Activated CD8-positive, alpha-beta memory T cell treated with anti-CD3 and anti-CD28 coated beads, Interleukin-2, amount 50 U/mL, for 1 hour (primary cell): Measurements from ENCODE around the gene AP4S1.
A peak's percentile ranks its signal among the peaks of the same experiment; 100 is the strongest.
"Not testable (repeated sequence)": the region's sequence is repeated elsewhere in the genome, so short reads cannot be mapped to it uniquely, and the experiment has no call there.

Source experiments
- DNase-seq: peaks from one replicate; pipeline ENCODE4 v3.0.0-alpha.2; 2020; ENCODE audit errors: extremely low read depth

AP4S1 gene

DNA sequence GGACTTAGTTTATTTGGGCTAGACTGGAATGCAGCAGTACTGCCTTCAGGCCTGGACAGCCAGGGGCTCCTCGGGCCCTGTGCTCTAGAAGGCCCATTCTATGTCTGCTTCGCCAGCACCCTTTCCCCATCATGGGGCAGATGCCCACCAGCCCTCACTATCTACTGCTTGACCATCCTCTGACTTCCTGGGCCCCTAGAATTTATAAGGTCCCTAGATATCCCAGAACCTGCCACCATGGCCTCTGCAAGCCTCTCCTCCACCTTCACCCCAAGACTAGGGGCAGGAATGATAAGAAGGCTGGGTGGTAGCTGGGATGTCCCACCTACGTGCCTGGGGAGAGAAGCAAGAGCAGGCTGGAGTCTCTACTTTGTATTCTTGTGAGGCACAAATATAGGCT, 59.6 kb downstream of the AP4S1 start:
- no peak for DNase-seq

DNA sequence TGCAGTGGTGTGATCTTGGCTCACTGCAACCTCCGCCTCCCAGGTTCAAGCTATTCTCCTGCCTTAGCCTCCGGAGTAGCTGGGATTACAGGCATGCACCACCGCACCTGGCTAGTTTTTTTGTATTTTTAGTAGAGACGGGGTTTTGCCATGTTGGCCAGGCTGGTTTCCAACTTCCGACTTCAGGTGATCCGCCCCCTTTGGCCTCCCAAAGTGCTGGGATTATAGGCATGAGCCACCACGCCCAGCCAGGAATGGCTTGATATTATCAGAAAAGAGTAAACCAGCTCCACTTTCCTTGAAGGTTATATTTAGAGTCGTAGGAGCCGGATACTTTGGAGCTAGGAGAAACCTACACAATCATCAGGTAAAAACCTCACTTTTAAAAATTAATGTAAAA, 61.0 kb downstream of the AP4S1 start:
- not testable (repeated sequence) for DNase-seq

DNA sequence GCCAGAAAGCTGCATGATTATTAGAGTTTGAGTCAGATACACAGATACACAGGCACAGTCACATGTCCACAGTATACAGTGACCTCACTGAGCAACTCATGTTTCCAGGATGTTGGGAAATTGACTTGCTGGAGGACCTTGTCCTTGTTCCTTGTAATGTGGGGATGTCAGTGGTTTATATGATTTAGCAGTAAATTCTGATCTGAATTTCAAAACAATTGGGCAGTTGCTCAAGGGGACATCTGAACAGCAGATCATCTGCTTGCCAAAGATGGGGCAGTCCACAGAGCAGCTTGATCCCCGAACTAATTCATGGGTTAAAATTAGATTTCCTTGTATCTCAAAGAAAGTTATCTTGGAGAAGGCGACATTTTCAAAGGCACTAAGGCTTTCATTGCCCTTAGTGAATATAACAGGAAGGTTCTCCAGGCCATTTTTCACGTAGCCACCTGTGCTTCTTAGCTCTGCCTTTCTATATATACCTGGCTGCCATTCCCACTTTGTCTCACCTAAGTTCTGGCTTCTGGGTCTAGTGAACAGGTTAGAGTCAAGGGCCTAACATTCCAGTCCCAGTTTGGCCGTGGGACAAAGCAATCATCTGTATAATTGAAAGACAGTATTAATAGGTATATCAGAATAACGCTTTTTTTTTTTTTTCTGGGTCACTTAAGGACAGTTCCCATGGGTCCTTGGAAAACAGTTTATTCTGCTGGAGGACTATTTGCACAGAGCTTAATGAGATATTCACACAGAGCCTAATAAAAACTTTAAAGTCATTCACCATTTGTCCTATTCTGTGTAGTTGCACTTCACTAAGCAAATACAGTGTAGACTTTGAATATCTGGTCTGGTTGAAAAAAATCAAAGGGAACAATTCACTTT, 65.7 kb downstream of the AP4S1 start:
- no peak for DNase-seq

DNA sequence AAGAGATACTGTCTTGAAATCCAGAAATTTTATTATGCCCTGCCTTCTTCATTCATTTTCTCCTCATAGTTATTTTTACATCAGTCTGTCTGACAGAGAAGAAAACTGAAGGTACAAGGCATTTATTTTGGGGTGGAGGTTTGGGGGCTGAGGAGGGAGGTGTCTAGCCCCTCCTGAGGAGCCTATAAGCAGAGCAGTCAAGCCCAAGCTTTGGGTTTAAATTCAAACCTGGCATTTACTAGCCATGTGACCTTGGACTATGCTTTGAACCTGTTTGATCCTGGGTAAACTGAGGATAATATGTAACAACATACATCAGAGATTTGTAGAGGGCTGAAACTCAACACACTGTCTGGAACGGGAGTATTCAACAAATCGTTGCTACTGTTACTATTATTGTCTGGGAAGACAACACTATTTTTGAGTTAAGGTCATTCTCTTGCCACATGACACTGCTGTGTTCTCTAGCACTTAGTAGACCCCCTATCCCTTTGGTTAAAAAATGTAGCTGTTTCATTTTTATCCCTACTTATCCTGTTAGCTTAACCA, 66.8 kb downstream of the AP4S1 start:
- no peak for DNase-seq

DNA sequence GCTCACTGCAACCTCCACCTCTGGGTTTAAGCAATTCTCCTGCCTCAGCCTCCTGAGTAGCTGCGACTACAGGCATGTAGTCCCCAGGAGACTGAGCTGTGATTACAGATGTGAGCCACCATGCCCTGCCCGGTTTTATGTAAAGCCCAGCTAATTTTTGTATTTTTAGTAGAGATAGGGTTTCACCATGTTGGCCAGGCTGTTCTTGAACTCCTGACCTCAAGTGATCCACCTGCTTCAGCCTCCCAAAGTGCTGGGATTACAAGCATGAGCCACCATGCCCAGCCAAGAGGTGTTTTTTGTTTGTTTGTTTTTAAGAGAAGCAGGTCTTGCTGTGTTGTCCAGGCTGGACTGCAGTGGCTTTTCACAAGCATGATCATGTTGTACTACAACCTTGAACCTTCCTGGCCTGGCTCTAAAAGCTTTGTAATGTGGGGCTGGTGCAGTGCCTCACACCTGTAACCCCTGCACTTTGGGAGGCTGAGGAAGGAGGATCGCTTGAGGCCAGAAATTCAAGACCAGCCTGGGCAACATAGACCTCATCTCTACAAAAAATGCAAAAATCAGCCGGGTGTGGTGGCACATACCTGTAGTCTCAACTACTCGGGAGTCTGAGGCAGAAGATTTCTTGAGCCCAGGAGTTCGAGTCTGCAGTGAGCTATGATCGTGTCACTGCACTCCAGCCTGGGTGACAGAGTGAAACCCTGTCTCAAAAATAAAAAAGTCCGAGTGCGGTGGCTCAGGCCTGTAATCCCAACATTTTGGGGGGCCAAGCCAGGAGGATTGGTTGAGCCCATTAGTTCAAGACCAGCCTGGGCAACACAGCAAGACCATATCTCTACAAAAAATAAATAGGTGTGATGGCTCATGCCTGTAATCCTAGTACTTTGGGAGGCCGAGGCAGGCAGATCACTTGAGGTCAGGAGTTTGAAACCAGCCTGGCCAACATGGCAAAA, 68.7 kb downstream of the AP4S1 start:
- DNase-seq = not testable (repeated sequence)

DNA sequence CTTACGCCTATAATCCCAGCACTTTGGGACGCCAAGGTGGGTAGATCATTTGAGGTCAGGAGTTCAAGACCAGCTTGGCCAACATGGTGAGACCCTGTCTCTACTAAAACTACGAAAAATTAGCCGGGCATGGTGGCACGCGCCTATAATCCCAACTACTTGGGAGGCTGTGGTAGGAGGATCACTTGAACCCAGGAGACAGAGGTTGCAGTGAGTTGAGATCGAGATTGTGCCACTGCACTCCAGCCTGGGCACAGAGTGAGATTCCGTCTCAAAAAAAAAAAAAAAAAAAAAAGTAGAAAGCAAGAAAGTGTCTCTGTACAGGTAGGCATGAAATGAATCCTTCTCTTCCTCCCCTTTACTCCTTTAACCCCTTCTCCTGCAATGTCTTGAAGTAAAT, 70.4 kb downstream of the AP4S1 start:
- DNase-seq = not testable (repeated sequence)

DNA sequence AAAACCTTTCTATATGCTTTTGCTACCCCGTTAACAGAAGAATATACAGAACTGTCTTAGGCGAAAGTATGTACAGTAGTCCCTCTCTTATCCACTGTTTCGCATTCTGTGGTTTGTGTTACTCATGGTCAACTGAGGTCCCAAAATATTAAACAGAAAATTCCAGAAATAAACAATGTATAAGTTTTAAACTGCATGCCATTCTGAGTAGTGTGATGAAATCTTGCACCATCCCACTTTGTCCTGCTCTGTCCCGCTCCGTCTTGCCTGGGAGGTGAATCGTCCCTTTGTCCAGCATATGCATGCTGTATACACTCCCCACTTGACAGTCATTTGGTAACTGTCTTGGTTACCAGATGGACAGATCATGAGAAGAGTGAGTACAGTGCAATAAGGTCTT, 70.8 kb downstream of the AP4S1 start:
- DNase-seq = no peak

DNA sequence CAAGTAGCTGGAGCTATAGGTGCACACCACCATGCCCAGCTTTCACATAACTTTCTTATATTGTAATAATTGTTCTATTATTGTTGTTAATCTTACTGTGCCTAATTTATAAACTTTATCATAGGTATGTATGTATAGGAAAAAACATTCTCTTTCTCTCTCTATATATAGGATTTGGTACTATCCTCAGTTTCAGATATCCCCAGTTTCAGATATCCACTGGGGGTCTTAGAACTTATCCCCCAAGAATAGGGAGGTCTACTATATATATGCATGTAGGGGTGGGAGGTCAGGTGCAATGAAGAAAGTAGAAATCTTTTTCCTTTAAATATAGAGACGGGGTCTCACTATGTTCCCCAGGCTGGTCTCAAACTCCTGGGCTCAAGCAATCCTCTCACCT, 71.6 kb downstream of the AP4S1 start:
- no peak for DNase-seq

DNA sequence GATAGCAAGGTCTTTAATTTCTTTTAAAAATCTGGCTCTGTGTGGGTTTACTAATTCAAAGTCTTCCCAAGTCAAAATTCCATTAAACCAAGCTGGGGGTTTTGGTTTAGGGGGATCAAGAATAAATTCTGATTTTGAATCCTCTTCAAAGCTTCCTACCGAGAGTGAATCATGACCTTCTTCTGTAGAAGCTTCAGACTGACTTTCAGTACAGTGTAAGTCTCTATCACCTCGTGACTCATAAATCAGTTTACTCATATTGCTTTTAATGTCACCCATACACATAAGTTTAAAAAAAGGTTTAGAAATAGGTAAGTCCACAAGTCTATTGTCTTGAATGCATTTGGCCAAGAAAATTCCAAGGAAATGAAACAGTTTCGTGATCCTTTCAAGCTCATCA, 81.3 kb downstream of the AP4S1 start:
- no peak for DNase-seq

DNA sequence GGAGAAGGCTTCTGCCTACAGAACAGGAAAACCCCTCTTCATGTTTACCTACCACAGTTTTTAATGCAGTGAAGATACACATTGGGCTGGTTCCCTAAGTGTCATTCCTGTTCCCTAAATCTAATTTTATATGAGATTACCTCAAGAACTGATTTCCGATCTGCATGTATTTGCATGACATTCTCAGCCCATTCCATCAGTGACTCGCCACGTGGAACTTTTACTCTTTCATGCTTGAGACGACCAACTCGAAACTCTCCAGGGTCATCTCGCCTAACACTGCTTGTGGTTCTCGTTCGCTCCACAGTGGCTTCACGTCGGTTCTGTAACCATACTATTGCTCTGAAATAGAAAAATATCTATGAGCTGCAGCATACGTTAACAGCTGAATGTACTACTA, 83.8 kb downstream of the AP4S1 start:
- DNase-seq = no peak

DNA sequence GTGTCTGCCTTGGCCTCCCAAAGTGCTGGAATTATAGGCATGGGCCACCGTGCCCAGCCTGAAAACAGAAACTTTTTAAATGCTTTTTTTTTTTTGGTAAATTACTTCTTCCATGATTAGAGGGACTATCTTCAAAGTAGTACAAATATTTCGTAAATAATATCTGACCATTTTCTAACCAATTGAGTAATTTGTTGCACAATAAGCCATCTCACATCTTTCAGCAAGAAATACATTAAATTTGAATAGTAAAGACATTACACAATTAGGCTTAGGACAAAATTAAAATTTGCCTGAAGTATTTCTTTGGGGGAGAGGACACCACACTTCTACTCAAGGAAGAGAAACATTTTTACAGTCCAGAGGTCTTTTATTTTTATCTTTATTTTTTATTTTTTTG, 85.4 kb downstream of the AP4S1 start:
- DNase-seq = no peak

DNA sequence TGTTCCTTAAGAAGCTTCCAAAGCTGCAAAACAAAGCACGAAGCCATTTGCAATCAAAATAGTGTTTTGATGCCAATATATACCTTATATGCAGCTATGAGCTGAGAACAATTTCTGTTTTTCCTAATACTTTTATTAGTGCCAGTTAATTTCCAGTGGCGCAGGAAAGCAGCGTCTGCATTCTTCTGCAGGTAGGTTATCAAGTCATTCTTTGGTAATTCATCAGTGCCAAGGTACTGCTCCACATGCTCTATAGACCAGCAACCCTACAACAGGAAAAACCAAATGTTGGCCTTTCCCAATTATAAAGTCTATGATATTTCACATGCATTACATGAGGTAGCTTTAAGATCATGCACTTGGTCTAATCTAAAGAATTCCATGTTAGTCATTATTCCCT, 88.3 kb downstream of the AP4S1 start:
- no peak for DNase-seq

DNA sequence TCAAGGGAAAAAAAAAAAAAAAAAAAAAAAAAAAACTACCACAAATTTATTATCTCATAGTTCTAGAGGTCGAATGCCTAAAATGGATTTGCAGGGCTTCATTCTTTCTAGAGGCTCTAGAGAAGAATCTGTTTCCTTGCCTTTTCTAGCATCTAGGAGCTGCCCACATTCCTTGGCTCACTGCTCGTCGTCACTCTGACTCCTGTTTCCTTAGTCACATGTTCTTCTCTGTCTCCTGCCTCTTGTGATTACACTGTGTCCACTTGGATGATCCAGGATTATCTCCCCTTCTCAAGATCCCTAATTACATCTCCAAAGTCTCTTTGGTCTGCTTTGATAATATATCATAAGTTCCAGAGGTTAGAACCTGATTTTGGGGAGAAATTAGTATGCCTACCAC, 93.4 kb downstream of the AP4S1 start:
- DNase-seq = no peak

DNA sequence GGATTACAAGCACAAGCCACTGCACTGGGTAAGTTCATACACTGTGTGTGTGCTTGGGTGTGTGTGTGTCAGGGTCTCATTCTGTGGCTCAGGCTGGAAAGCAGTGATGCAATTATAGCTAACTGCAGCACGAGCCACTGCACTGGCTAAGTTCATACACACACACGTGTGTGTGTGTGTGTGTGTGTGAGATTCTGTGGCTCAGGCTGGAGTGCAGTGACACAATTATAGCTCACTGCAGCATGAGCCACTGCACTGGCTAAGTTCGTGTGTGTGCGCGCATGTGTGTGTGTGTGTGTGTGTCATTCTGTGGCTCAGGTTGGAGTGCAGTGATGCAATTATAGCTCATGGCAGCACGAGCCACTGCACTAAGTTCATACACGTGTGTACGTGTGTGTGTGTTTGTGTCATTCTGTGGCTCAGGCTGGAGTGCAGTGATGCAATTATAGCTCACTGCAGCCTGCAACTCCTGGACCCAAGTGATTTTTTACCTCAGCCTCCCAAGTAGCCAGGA, 96.7 kb downstream of the AP4S1 start:
- DNase-seq = no peak

DNA sequence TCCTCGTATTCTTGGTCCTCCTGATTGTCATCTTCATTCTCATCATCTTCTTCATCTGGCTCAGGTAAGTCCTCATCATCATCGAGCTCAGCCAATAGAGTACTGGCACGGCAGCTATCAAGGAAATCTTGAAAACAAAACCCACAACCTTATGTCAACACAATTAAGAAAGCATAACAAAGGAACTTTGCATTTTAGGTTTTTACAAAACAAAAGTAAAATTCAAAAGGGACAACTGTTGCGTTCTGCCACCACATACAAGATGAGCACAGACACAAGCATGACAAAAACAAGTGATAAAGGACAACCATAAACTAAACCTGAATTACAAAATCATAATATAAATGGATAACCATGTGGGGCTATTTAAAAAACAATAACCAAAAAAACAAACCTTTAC, 97.5 kb downstream of the AP4S1 start:
- DNase-seq = no peak

DNA sequence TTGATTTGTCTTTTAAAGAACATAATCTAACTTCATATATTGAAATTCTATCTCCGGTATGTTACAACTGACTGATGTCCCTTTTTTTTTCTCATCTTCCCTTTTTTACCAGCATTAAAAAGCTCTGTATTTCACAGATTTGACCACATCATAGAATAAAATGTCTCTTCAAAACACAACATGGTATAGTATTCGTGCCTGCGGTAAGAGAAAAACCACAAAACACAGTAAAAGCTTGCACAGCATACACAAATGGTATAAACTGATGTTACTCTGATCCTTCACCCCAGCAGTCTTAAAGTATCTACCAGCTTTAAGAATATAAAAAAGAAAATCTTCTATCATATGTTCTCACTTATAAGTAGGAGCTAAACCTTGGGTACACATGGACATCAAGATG, 98.7 kb downstream of the AP4S1 start:
- DNase-seq = peak; percentile 4

DNA sequence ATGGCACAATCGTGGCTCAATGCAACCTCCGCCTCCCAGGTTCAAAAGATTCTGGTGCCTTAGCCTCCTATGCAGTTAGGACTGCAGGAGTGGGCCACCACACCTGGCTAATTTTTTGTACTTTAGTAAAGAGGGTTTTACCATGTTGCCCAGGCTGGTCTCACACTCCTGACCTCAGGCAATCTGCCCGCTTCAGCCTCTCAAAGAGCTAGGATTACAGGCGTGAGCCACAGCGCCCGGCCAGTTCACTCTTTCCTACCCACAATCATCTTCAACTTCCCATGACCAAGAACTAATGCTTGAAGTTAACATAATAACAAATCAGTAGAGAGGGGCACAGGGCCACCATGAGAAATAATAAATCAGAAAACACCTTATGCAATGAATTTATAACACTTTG, 99.8 kb downstream of the AP4S1 start:
- no peak for DNase-seq

DNA sequence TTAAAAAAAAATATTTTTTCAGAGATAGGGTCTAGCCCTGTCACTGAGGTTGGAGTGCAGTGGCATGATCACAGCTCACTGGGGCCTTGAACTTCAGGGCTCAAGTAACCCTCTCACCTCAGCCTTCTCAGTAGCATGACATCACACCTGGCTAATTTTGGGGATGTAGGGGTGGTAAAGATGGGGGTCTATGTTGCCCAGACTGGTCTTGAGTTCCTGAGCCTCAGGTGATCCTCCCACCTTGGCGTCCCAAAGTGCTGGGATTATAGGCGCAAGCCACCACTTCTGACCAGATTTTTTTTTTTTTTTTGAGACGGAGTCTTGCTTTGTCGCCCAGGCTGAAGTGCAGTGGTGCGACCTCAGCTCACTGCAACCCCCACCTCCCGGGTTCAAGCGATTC, 101.2 kb downstream of the AP4S1 start:
- DNase-seq = no peak

DNA sequence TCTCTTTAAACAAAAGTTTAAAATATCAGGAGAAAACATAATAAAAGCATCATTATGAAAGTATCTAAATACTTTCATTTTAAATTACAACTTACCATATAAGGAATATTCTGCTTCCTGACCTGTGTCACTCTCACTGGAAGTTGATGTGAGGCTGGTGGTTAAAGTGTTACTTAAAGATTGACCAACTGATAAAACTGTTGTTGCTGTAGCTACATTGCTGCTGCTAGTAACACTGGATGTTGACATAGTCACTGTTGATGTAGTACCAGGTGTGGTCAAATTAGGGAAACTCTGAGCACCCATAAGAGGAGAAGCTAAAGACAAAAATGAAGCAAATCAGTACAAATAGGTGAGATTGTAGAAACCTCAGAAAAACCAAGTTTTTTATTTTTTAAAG, 102.2 kb downstream of the AP4S1 start:
- DNase-seq = peak; percentile 11

DNA sequence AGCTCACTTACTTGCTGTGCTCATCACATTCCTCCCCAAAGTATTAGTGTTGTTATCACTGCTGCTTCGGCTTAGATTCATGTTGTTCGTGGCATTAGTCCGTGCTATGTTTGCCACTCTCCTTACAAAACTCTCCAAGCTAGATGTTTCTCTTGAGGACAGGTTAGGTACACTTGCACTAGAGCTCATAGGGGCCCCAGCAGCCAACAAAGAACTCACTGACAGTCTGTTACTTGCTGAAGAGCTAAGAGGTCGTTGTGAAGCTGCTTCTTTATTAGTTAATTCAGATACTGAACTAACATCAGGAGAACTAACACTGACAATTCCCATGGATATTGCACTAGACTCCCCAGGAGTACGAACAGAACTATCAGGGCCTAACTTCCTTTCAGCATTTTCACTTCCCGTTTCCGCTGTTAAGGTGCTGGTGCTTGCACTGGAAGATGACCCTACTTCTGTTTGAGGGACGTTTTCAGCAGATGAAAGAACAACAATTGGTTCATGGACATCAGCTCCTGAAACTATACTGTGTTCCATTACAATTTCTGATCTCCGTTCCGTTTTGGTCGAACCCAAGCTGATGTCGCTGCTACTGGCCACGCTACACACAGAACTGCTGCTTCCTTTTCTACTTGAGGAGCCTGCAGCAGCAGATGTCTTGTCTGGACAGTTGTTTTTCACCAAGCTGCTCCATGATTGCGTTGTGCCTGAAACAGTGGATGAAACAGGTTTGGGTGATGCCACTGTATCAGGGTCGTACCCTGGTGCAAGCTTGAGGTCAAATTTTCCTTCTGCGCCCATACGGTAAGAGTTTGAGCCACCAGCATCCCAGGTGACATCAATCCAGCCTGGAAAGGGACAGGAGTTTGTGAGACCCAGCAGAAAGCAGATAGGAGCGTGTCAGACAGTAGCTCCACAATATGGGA, 103.4 kb downstream of the AP4S1 start:
- DNase-seq = no peak

DNA sequence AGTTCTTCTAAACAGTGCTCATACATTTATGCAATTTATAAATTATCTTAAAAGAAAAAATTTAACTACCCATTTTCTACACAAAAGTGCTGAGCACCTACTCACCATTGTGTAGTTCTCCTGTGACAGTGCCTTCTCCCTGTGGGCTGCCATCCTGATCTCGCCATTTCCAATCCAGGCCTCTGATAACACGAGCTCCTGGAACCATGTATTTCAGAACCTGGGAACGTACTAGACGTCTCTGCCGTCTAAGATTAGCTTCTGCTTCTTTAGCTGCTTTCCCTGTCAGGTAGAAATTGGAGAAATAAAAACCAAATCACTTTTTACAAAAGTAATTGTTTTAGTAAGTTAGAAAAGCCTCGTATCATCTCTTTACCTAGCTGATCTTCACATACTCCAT, 107.7 kb downstream of the AP4S1 start:
- DNase-seq = no peak
